Breast epithelium (tissue), 3 donors: ENCODE data around the gene ONECUT1.

Experiments used
- POLR2A ChIP-seq: fragments of 450-650 bp; IDR thresholded peaks from one replicate; pipeline ENCODE4 v1.6.1; 2016; ENCODE audit warnings: antibody characterized with exemption, mild to moderate bottlenecking, moderate library complexity
- TF ChIP-seq, protein P1 (sequence below), 3 donors: fragments of 450-650 bp; IDR thresholded peaks; one replicate each; pipeline ENCODE4 v1.5.1; 2016 to 2017; ENCODE audit warnings: antibody characterized with exemption in 3 of 3, mild to moderate bottlenecking in 3 of 3, moderate library complexity in 3 of 3

GRCh38 chr15:52805351-52806283 lies 15.5 kb upstream of the ONECUT1 start:
- TF ChIP-seq, protein P1, sequence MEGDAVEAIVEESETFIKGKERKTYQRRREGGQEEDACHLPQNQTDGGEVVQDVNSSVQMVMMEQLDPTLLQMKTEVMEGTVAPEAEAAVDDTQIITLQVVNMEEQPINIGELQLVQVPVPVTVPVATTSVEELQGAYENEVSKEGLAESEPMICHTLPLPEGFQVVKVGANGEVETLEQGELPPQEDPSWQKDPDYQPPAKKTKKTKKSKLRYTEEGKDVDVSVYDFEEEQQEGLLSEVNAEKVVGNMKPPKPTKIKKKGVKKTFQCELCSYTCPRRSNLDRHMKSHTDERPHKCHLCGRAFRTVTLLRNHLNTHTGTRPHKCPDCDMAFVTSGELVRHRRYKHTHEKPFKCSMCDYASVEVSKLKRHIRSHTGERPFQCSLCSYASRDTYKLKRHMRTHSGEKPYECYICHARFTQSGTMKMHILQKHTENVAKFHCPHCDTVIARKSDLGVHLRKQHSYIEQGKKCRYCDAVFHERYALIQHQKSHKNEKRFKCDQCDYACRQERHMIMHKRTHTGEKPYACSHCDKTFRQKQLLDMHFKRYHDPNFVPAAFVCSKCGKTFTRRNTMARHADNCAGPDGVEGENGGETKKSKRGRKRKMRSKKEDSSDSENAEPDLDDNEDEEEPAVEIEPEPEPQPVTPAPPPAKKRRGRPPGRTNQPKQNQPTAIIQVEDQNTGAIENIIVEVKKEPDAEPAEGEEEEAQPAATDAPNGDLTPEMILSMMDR (IDR thresholded peaks at IDR 0.05): no peak
- TF ChIP-seq POLR2A: no peak
